WI38 (cell line): ENCODE results near the gene KIAA1755.
A peak's percentile ranks its signal among the peaks of the same experiment; 100 is the strongest.
"Not testable (repeated sequence)": the region's sequence is repeated elsewhere in the genome, so short reads cannot be mapped to it uniquely, and the experiment has no call there.

Experiments
- H3K4me3 ChIP-seq: 2 replicates; pipeline ENCODE4 v1.5.1; 2011; ENCODE audit warnings: low read depth, mild to moderate bottlenecking, control low read depth, low read length
- TF ChIP-seq, protein P1 (sequence below): IDR thresholded peaks from 2 replicates; pipeline ENCODE4 v1.5.1; 2012; ENCODE audit warnings: low read depth, mild to moderate bottlenecking, control low read depth, low read length

Gene KIAA1755

DNA sequence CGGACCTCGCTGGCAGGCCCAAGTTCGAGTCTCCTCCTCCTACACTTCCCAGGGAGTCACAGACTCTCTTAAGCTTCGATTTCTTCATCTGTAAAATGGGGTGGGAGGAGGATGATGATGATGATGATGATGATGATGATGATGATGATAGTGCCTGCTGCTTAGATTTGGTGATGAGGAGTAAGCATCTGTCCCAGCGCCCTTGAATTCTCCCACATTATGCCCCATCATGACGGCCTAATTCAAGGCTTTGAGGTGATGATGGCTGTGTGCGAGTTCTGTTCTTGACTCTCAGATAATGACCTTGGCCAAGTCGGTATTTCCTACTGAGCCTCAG lies 487 bp upstream of the KIAA1755 start:
- H3K4me3 ChIP-seq = no peak overlapping the region
- TF ChIP-seq, protein P1, sequence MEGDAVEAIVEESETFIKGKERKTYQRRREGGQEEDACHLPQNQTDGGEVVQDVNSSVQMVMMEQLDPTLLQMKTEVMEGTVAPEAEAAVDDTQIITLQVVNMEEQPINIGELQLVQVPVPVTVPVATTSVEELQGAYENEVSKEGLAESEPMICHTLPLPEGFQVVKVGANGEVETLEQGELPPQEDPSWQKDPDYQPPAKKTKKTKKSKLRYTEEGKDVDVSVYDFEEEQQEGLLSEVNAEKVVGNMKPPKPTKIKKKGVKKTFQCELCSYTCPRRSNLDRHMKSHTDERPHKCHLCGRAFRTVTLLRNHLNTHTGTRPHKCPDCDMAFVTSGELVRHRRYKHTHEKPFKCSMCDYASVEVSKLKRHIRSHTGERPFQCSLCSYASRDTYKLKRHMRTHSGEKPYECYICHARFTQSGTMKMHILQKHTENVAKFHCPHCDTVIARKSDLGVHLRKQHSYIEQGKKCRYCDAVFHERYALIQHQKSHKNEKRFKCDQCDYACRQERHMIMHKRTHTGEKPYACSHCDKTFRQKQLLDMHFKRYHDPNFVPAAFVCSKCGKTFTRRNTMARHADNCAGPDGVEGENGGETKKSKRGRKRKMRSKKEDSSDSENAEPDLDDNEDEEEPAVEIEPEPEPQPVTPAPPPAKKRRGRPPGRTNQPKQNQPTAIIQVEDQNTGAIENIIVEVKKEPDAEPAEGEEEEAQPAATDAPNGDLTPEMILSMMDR = no peak

DNA sequence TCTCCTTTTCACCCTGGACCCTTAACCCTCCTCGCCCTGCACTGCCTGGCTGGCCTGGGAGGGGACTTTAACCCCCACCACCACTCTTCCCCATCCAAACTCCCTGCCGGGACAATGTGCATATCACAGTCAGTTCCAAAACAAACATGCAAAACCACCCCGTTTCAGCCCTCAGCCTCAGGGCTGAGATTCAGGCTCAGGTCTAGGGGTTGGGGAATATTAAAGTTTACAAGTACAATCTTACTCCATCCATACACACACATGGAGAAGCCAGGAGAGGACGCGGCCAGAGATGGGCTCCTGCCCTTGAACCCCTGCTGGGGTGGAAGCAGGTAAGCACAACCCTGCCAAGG lies 534 bp downstream of the KIAA1755 start:
- peak overlapping the region; percentile 55 for H3K4me3 ChIP-seq
- TF ChIP-seq, protein P1 = no peak

DNA sequence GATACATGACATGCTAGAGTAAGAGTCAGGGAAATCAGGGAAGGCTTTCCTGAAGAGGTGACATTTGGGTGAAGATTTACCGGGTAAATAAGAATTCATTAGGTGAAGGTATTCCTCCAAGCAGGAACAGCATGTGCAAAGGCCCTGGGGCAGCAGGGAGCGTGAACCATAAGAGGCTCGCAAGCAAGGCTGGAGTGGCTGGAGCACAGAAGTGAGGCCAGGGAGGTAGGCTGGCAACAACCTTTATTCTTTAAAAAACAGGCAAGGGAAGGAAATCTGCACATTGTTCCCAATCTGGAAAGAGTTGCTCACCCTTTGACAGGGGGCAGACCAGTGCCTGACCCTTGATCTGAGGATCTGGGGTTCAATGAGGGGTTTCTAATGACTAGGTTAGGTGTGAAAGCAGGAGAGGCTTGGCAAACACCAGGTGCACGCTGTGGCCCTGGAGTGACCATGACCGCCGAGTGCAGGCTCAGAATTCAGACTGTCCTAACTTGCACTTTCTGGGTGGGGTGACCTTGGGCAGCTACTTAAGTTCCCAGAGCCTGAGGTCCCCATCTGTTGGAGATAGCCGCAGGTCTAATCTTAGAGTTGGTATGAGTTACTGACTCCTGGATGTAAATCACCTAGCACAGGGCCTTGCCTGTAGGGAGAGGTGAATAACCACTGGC lies 1.9 kb downstream of the KIAA1755 start:
- no peak overlapping the region for H3K4me3 ChIP-seq
- TF ChIP-seq, protein P1 = no peak

DNA sequence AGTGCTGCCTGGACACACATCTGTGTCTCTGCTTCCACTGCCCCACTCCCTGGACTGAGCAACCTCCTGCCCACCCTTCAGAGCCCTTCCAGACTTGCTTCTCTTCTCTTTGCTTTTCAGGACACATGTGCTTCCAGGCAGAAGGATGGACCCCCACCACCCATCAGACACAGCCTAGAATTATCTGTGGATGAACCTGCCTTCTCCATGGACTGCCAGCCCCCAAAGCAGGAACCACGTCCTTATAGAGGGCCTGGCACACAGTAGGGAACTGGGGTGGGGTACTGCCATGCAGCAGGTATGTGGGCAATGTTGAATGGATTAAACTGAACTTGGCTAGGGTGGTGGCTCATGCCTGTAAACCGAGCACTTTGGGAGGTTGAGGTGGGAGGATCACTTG lies 3.6 kb downstream of the KIAA1755 start:
- TF ChIP-seq, protein P1 = no peak
- H3K4me3 ChIP-seq = no peak overlapping the region

DNA sequence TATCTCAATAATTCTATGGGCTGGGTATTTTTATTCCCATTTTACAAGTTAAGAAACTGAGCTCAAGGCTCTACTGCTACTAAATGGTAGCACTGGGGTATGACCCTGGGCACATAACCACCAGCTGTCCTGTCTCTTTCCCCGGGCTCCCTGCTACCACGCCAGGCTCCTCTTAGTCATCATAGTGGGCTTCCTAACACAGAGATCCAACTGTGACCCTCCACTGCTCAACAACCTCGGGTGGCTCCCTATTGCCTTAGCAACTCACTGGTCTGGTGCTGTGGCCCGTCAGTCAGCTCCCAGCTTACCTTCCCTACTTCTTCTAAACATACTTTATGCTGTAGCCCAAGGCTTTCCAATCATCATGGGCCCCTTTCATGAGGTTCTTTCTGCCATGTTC lies 4.5 kb downstream of the KIAA1755 start:
- H3K4me3 ChIP-seq = no peak overlapping the region
- TF ChIP-seq, protein P1 = no peak

DNA sequence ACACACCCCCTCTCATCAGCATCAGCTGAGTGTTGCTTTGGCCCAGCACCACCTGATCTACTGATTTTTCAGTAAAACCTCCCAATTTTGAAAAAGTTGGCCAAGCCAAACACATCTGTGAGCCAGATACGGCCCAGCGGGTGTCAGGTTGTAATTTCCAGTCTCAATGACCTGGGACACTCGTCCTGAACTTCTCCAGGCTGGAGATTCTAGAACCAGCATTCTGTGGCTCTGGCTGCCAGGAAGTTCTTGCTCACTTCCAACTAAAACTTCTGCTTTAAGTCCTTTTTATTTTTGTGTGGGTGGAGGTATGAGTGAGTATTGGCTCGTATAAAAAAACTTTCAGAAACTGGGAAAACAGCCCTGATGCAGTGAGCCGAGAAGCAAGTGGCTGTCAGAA lies 5.1 kb downstream of the KIAA1755 start:
- no peak overlapping the region for H3K4me3 ChIP-seq
- TF ChIP-seq, protein P1 = no peak

DNA sequence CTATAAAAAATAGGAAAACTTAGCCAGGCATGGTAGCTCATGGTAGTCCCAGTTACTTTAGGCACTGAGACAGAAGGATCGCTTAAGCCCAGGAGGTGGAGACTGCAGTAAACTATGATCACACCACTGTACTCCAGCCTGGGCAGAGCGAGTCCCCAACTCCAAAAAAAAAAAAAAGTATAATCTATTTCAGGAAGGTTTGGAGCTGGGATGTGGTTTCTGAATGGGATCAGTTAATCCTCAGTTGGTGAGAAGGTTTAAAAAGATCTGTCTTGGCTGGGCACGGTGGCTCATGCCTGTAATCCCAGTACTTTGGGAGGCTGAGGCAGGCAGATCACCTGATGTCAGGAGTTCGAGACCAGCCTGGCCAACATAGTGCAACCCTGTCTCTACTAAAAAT lies 5.9 kb downstream of the KIAA1755 start:
- H3K4me3 ChIP-seq = not testable (repeated sequence)

DNA sequence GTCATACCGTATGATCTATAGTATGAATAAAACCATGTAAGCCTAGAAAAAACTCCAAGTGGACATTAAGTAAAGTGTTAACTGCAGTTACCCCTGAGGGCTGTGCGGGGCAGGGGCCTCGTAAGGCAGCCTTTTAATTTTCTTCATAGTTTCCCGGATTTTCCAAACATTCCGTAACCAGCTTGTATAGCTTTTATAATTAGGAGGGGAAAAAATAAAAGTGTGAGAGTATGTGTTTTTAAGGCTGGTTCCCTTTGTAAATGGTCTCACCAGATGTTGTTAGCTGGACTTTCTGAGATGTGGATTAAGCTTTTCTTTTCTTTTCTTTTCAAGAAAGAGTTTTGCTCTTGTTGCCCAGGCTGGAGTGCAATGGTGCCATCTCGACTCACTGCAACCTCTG lies 7.0 kb downstream of the KIAA1755 start:
- no peak overlapping the region for H3K4me3 ChIP-seq
- TF ChIP-seq, protein P1 = no peak
